ENCODE results near the gene RIPOR3.

DNA sequence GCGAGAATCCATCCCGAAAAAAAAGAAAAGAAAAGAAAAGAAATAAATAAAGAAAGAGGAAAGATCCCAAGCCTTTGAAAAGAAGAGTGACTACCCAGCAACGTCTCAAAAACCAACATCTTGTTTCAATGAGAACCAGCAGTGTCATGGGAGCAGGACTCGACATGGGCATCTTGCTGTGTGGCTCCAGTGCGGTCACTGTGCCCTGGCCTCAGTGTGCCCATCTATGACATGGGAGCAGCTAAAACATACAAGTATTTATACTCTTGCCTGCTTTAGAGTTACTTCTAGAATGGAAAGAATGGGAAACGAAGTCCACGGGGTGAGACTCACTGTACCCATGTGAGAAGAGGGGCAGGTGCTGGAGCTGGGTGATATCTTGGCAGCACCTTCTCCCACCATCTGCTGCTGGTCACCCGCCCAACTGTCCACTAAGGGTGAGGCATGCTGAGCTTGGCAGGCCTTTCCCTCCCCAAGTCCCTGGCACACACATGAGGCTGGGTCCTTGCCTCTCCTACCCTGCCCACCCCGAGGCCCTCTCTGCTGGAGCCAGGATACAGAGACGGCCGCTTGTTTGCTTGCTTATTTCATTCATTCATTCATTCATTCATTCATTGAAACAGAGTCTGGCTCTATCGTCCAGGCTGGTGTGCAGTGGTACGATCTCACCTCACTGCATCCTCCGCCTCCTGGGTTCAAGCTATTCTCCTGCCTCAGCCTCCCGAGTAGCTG lies 77.7 kb downstream of the RIPOR3 start:
- no peak for TF ChIP-seq POLR2A (IDR thresholded peaks at IDR 0.05; ENCODE audit: low read depth)
- TF ChIP-seq CTCF (IDR thresholded peaks at IDR 0.05), result no peak
- no peak for TF ChIP-seq POLR2AphosphoS5 (IDR thresholded peaks at IDR 0.05)
- TF ChIP-seq EP300 (IDR thresholded peaks at IDR 0.05), result no peak
